ENCODE results near the gene NDRG2.
A peak's percentile ranks its signal among the peaks of the same experiment; 100 is the strongest.
"Not testable (repeated sequence)": the region's sequence is repeated elsewhere in the genome, so short reads cannot be mapped to it uniquely, and the experiment has no call there.

The NDRG2 gene

DNA sequence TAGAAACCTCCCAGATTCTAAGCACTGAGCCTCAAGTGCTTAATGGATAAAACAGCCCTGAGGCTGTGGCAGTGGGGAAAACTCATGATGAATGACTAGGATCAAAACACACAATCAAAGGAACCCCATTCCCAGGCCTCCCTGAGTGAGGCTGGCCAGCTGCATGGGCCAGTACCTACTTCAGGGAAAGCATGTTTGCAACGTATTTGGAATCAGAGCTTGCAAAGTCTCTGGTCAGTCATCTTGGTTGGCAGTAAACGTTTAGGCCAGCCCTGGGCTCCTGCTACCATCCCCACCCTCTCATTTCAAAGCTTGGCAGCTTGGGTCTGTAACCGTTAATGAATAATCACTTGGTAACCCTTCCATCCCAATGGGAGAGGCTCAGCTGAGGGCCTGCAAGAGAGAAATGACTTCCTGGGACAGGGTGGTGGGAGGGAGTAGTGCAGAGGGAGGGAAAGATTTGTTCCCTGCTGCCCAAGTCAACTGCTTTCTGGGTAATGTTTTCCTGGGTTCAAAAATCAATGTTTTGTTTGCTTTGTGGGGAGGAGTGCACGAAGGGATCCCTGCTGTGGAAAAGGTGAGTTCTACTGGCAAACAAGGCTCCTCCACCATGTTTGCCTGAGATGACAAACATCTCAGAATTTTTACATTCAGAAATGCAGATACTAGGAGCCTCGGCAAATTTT is 30.7 kb upstream of the NDRG2 start:
- no peak for DNase-seq

DNA sequence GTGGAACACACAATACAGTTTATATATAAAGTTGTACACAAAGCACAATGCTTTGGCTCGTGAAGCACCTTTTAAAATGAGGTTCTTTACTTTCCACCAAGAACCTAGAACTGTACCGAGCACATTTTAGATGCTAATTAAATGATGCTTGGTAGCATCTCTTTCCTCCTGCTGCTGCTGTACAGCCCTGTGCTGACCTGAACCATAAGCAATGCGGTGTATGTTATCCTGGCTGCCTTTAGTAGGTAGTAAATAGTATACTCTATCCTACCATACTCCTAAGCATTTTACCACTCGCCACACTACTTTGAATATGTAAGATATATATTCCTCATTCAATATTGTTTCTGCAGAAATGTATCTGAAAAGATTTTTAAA is 29.9 kb upstream of the NDRG2 start:
- no peak for DNase-seq

DNA sequence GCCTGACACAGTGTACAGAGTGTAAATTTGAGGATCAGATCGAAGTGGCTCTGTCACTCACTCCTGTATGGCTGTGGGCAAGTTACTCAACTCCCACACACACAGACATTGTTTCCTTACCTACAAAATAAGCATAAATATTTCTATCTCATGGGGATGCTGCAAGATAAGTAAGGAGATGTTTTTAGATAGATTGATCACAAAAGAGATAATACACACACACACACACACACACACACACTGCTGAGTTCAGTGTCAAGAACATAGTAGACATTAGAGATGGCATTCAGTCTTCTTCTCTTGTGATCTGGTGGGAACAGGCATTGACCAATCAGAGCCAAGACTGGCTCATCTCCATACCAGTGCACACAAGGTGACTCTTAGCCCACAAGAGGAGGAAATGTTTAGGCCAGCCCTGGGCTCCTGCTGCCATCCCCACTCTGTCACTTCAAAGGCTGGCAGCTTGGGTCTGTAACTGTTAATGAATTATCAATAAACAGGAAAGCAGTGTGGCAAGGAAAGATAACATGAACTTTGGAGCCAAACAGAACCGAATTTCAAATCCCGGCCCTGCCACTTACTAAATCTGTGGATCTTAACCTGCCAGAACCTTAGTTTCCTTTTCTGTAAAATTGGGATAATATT is 29.4 kb upstream of the NDRG2 start:
- no peak for DNase-seq

DNA sequence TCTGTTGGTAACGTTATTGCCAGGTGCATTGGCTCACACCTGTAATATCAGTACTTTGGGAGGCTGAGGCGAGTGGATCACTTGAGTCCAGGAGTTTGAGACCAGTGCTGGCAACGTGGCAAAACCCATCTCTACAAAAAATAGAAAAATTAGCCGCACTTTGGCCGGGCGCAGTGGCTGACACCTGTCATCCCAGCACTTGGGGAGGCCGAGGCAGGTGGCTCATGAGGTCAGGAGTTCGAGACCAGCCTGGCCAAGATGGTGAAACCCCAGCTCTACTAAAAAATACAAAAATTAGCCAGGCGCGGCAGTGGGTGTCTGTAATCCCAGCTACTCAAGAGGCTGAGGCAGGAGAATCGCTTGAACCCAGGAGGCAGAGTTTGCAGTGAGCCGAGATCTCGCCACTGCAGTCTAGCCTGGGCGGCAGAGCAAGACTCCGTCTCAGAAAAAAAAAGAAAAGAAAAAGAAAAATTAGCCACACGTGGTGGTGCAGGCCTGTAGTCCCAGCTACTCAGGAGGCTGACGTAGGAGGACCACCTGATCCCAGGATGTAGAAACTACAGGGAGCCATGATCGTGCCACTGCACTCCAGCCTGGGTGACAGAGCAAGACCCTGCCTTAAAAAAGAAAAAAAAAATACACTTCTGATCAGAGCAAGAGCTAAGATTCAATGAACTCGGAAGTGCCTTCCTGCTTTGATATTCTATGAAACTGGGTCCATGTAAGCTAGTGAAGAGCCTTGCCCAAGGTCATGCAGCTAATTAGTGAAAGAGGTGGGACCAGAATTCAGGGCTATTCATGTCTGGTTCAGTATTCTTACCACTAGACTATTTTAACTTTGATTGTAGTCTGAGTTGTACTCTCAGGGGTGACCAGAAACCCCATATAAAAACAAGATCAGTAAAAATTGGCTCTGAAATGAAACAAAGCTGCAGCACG is 28.6 kb upstream of the NDRG2 start:
- no peak for DNase-seq

DNA sequence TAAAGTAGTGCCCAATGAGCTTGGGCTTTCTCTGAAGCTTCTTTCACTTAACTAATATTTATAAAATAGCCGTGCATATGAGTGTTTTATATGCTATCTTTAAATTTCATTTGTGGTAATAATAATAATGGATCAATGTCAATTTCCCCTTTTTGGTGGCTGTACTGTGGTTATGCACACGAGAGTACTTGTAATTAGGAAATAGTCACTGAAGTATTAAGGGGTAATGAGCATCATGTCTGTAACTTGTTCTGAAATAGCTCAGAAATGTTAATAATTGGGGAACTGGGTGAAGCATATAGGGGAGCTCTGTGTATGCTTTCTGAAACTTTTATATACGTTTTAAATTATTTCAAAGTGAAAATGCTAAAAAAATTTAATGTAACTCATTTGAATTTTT is 25.7 kb upstream of the NDRG2 start:
- no peak for DNase-seq

DNA sequence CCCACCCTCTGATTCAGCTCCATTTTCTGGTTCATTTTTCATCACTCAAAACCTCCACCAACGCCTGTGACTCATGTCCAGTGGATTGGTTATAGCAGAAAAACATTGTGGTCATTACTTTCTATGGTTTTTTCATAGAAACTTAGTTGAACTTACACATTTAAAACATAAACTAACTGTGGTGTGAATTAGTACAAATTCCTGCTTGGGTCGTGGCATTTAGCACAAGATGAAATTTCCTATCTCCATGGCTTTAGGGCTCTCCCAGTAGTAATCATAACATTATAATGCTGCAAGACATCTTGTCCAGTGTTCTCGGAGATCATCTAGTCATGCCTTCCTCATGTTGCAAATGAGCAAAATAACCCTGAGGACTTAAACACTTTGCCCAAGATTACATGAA is 24.4 kb upstream of the NDRG2 start:
- DNase-seq, result no peak

DNA sequence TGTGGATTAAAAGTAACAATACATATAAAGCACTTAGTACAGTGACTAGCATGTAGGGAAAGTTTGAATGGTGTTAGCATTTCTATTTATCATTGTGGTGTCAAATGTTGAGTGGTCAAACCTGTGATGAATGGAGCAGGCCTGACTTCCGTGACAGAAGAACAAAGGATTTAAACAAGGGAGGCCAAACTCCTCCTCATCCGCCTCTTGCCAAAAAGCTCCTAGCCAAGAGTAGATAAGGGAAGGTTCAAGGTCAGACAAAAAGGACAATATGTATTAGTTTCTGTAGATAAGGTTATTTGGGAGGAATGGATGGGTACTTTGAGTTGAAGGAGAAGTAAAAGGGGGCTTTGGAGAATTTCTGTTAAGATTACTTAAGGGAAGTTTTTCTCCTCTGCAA is 23.8 kb upstream of the NDRG2 start:
- no peak for DNase-seq

DNA sequence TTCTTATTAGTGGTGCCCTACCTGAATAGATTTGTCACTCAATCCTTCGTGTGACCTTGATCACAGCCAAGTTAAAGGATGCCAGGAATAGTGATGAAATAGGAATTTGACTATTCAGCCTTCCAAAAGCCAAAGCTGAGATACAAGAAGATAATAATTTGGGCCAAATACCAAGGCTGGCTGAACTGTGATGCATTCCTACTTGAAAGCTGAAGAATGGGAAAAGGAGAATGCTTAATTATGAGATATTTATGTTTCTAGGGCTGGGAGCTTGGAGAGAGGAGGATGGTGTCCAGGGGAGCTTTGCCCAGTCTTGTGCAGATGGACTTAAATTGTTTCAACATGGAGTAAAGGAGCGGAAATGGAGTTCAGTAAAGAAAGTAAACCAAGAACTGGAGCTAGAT is 22.5 kb upstream of the NDRG2 start:
- DNase-seq, result no peak

DNA sequence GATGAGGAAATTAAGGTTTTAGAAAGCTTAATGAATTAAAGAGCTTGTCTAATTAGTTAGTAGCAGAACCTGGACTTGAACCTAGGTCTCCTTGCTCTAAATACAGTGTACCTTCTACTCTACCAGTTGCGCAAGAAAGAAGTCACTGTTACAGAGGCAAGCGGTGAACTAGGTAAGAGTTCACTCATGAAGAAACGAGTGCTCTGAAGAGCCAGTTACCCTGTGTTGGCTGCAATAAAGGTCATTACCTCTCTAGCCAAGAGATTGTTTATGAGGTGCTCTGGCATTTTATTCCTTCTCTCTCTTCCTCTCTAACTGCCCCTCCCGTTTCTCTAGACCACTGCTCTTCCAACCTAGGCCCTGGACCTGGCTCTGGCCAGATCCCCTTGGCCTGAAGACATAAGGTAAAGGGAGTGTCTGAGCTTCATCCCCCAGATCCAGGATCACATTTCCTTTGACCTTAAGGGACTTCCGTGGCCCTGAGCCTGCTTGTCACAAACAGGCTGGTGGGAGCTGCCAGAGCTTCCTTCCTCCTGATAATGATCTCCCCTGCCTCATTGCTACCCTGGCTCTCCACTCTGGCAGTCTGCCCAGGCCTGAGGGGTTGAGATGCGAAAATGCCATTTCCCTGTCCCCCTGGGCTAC is 19.2 kb upstream of the NDRG2 start:
- no peak for DNase-seq

DNA sequence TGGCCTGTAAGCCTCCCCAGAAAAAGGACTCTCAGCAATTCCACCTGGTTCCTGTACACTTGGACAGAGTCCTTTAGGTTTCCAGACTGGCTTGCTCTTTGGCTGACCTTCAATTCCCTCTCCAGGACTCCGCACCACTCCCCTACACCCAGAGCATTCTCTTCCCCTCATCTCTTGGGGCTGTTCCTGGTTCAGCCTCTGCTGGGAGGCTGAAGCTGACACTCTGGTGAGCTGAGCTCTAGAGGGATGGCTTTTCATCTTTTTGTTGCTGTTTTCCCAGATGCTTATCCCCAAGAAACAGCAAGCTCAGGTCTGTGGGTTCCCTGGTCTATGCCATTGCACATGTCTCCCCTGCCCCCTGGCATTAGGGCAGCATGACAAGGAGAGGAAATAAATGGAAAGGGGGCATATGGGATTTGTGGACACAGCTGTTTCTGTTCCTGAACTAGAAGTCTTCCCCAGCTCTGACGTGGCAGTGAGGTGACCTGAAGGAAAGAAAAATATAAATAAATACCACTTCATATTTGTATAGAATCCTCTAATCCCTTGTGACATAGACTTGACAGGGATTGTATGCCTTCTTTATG is 18.6 kb upstream of the NDRG2 start:
- DNase-seq, result no peak

DNA sequence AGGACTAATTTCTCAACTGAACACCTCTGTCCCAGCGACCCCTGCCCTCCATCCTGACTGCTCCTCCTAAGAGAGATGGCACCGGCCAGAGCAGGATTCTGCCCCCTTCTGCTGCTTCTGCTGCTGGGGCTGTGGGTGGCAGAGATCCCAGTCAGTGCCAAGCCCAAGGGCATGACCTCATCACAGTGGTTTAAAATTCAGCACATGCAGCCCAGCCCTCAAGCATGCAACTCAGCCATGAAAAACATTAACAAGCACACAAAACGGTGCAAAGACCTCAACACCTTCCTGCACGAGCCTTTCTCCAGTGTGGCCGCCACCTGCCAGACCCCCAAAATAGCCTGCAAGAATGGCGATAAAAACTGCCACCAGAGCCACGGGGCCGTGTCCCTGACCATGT is 18.1 kb upstream of the NDRG2 start:
- no peak for DNase-seq

DNA sequence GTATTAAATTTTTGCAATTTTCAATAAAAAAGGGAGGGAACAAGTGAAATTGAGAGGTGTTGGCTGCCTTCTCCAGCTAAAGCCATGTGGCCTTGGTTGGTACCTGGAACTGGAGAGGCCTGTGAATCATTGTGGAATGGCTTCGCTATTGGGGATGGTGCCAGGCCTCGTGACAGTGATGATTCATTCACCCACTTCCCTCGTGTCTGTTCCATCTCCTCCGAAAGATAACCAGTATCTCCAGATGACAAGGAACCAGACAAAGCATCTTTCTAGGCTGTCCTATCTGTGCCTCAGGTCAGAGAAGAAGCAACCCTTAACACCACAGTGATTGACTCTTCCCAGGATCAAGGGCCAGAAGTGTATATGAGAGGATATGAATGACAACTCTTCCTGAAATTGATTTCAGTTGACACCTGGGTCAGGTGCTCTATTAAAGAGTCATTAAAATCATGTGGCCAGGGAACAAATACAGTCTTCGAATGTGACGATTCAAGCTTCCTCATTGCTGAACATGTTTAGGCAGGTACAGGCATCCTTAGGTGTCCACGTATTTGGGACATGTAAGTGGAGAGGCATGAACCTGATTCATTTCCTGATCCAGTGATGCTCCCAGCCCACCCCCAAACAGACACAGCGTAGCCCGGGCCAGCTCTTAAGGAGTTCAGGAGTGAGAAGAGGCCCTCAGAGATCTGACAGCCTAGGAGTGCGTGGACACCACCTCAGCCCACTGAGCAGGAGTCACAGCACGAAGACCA is 17.0 kb upstream of the NDRG2 start, which contains the start of gene RNASE7:
Gene RNASE7 (plus strand): TSS at position 687 of the 758 bp plus-strand sequence. CDS start 631 bp downstream, outside the sequence.
- no peak for DNase-seq

DNA sequence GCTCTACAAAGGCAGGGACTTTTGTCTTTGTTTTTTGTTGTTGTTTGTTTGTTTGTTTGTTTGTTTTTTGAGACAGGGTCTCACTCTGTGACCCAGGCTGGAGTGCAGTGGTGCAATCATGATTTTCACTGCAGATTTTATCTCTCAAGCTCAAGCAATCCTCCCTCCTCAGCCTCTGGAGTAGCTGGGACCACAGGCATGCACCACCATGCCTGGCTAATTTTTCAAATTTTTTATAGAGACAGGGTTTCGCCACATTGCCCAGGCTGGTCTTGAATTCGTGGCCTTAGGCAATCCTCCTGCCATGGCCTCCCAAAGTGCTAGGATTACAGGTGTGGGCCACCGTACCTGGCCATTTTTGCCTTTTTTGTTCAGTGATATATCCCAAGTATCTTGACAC is 16.1 kb upstream of the NDRG2 start:
- DNase-seq, result not testable (repeated sequence)

DNA sequence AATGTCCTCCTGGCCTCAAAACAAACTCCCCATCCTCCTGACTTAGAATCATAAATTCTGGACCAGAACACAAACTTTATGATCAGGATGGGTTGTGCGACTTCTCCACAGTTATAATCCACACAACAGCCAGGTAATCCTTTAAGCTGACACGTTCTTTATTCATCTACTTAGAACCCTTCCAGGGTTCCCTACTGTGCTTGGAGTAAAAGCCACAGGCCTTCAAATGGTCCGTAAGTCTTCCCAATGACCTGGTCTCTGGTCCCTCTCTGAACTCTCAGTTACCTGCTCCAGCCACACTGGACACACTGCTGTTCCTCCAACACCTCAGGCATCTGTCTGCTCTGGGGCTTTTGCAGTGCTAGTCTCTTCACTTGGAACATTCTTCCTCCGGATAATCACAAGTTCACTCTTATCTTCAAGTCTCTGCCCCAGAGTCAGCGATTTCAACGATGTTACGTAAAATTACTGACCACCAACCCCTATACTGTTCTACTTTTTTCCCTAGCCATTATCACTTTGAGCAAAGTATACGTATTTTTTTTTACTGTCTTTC is 15.6 kb upstream of the NDRG2 start:
- DNase-seq, result no peak

DNA sequence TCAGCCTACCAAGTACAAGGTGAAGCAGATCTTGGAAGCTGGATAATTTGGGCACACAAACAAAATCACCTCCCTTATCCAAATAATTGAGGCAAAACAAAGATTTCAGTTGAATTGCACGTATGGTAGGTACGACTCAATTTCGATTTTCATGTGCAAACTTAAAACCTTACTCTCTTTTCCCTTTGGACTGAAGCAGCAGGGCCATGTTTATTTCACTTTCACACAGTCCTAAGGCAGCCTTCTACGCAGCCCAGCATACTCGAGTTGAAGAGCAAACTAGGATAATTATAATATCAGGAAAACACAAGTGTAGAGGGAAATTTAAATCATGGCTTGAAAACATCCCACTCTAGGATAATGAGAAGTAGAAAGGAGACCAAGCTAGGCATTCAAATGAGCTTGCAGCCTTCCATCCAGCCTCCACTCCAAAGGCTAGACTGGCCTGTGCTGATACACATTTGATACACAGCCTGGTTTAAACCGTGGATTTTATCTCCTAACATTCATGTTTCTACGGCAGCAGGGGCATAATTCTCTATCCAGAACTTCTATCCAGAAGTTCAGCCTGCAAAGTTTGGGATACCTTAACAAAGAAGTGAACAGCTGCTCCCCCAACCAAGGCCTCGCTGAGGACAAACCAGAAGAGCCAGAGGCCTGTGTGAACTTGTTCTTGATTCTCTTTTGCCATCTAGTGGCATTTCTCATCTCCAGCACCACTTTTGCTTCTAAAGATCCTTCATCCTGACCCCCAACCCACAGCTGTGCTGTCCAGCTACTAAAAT is 14.9 kb upstream of the NDRG2 start:
- DNase-seq, result peak; percentile 60

DNA sequence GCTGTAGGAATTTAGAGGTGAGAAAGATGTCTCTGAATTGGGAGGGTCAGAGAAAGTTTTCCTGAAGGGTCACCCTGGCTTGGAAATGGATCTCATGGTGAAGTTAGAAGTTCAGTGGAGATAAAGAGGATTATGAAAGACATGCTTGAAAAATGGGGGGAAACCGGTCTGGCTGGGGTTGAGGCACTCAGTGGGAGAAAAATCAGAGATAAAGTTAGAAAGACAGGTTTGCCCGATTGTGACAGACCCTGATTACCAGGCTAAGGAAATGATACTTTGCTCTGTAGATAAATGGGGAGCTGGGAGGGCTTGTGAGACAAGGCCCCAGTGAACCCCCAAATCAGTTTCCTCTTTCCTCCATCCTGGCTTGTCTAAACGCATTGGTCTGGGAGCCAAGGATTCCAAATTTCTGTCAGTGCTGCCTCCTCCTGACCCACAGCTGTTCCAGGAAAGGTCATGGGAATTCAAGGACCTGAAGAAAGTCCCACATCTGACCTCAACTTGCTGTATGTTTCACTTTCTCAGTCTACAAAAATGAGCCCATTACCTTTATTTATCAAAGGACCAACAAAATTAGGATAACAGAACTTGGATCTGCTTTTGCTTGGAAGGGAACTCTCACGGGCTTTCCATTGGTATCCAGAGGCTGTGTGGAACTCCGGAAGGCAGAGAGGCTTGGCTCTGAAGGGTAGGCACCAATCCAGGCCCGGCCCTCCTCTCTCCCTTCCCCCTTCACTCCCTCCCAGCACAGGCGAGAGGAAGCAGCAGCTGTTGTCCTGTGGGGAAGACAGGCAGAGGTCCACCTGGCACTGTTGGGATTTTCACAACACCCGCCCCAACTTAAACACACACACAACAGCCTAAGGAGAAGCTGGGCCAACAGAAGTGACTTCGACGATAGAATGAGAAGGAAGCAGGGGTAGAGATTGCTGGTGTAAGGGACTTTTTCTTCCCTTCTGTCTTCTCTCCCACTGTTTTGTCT is 13.9 kb upstream of the NDRG2 start:
- peak; percentile 66 for DNase-seq

DNA sequence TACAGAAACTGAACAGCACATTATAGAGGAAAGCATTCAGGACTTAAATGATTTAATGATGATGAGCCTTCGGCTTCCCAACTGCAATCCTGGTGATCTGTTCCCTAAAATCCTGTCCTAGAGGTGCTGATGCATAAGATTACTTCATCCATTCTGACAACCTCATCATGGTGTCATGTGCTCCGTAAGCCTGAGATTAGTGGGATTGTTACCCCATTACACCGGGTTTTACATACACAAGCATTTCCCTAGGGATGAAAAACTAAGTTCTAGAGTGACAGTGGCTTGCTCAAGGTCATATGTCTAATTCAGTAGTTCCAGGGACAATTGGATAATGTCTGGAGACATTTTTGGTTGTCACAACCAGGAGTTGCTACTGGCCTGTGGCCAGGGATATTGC is 12.3 kb upstream of the NDRG2 start:
- no peak for DNase-seq

DNA sequence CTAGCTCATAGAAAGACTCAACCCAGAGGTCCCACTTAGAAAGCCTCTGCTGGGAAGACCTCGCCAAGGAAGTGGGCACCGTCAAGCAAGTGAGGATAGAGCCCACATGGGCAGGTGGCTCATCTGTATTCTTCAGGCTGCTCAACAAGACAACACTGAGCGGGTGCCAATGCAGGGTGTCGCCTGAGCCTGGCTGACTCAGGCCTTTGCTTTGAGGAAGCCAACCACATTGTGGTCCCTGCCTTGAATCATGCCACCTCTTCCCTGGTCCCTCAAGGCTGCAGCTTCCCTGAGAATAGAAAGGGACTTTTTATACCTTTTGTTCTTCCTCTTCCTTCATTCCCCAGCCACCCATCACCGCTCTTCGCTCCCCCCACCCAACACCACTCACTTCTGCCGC is 11.9 kb upstream of the NDRG2 start:
- no peak for DNase-seq

DNA sequence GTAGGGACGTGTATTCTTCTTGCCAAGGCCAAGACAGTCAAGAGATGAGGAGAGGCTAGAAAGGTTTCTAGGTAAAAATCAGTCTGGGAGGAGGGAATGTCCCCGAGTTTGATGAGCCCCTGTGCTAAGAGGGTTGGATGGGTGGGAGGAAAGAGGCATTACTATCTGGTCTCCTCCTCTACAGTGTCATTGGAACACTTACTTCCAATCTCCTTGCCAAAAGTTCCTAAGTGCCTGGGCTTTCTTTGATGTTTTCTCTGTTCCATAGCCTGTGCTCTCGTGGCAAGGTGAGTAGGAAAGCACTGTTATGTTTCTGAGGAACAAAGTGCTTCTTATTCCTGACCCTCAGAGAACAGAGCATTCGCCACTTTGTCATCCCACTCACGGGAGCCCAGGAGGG is 9.8 kb upstream of the NDRG2 start, which contains the start of gene RNASE13:
Gene RNASE13 (minus strand): TSS at position 101 of the 400 bp plus-strand sequence. CDS start 519 bp downstream, outside the sequence.
- no peak for DNase-seq
